Panc1 (cell line): ENCODE measurements around the gene ELF3. TPM values are rescaled to one million over a fixed set of nuclear protein-coding genes. Genes with fewer than 3 reads are reported as not detected.

Experiments
- ATAC-seq: fragments of 200-7000 bp; cut with Tn5 transposase; 2 replicates; pipeline ENCODE4 v1.9.1; 2020; ENCODE audit warnings: mild to moderate bottlenecking, moderate library complexity
- BruUV-seq: library from RNA; stranded (reverse); fragments of 400-500 nt; replicated peaks from 2 replicates; lab custom pipeline; 2021; lab: Mats Ljungman, UMichigan
- CTCF ChIA-PET: fragments of 300-600 bp; sonication (Branson Sonifier 250); formaldehyde crosslinking; loops from one replicate; lab custom pipeline; 2022; ENCODE audit warnings: antibody characterized with exemption; lab: Charles Lee
- POLR2A ChIA-PET: fragments of 300-600 bp; sonication (Branson Sonifier 250); formaldehyde crosslinking; loops from one replicate; lab custom pipeline; 2022; ENCODE audit warnings: antibody characterized with exemption; lab: Charles Lee
- DNase-seq: peaks from one replicate; pipeline ENCODE4 v3.0.0-alpha.2; 2010; ENCODE audit warnings: low read depth, low spot score
- H3K27ac ChIP-seq: 2 replicates; pipeline ENCODE4 v1.5.1; 2011; ENCODE audit warnings: mild to moderate bottlenecking, low read length, inconsistent platforms
- H3K27me3 ChIP-seq: fragments of 200-500 bp; sonication (Bioruptor generic); 2 replicates; pipeline ENCODE4 v1.6.0; 2014; ENCODE audit warnings: low read length, inconsistent platforms; ENCODE audit not compliant: control insufficient read depth, insufficient read depth
- H3K36me3 ChIP-seq: fragments of 200-500 bp; sonication (Bioruptor generic); 2 replicates; pipeline ENCODE4 v1.5.1; 2014; ENCODE audit warnings: inconsistent platforms, mild to moderate bottlenecking, low read length, moderate library complexity; ENCODE audit not compliant: control insufficient read depth, insufficient read depth
- H3K4me1 ChIP-seq: 2 replicates; pipeline ENCODE4 v1.5.1; 2011; ENCODE audit warnings: inconsistent platforms, mild to moderate bottlenecking, low read length, moderate library complexity; ENCODE audit not compliant: control insufficient read depth, insufficient read depth
- H3K4me3 ChIP-seq, 2 experiments: 2 replicates each; pipeline ENCODE4 v1.5.1; 2011 to 2012; ENCODE audit warnings: low read depth in 2 of 2, low read length in 2 of 2, mild to moderate bottlenecking in 2 of 2, inconsistent platforms in 1 of 2, moderate library complexity in 1 of 2
- H3K9me3 ChIP-seq: fragments of 200-500 bp; sonication (Bioruptor generic); 2 replicates; pipeline ENCODE4 v1.5.1; 2014; ENCODE audit warnings: low read depth, mild to moderate bottlenecking, inconsistent platforms, low read length, moderate library complexity; ENCODE audit not compliant: control insufficient read depth, insufficient read depth
- POLR2AphosphoS5 ChIP-seq: IDR thresholded peaks from 2 replicates; pipeline ENCODE4 v1.6.1; 2012; ENCODE audit warnings: mild to moderate bottlenecking, low read depth, low read length, moderate library complexity
- SIN3A ChIP-seq: IDR thresholded peaks from 2 replicates; pipeline ENCODE4 v1.6.1; 2012; ENCODE audit warnings: low read depth, mild to moderate bottlenecking, low read length, moderate library complexity, borderline replicate concordance; ENCODE audit not compliant: insufficient read depth
- TCF7L2 ChIP-seq: IDR thresholded peaks from 2 replicates; pipeline ENCODE4 v1.6.1; 2011; ENCODE audit warnings: mild to moderate bottlenecking, low read depth, low read length, inconsistent platforms
- in situ Hi-C: cut with HindIII; loops from 2 replicates; pipeline ENCODE4 v1.10.0; 2016; ENCODE audit warnings: low sequenced_read_pairs, low pct_unique_long_range_greater_than_20kb
- intact Hi-C: fragments of 100-400 bp; cut with micrococcal nuclease; formaldehyde crosslinking; loops from one replicate; pipeline ENCODE4 v1.10.0; 2022; ENCODE audit not compliant: unreplicated experiment
- total RNA-seq: library from RNA; stranded (reverse); gene quantifications from one replicate; pipeline ENCODE4 v1.2.1, GENCODE V29; 2021; ENCODE audit not compliant: unreplicated experiment
- TF ChIP-seq, protein P1 (sequence below), 2 experiments: IDR thresholded peaks; 2 replicates each; pipeline ENCODE4 v1.6.1; 2011 to 2012; ENCODE audit warnings: low read depth in 2 of 2, control low read depth in 1 of 2, low read length in 1 of 2, mild to moderate bottlenecking in 1 of 2, moderate library complexity in 1 of 2; ENCODE audit not compliant: insufficient read depth in 1 of 2
- TF ChIP-seq, protein P2 (sequence below): fragments of 450-650 bp; IDR thresholded peaks from 2 replicates; pipeline ENCODE4 v1.5.1; 2017; ENCODE audit warnings: mild to moderate bottlenecking

Gene ELF3
- total RNA-seq, 1 experiment from 2014 or later: 126 TPM

DNA sequence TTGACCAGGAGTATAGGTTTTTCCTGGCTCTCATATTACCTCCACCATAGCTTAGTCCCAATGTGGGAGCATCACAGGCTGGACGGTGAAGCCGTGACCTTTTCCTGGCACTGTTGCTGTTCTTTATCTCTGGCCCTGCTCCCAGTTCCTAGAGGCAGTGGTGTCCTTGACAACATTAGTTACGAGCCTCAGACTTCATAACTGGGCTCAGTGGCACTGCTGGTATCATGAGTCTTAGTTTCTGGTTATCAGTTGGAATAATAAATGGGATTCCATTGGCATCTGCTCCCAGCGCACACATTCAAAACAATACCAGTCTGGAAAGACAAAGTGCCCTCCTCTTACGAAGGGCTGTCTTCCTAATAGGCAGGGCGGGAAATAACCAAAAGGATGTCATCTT is 20.0 kb upstream of the ELF3 start:
- in situ Hi-C loops: no loop called here
- CTCF ChIA-PET: interaction anchor here (1.0 kb wide), 1 partner anchor 128 kb away, joined by 3 read pairs; no protein-coding TSS in a partner anchor
- intact Hi-C loops: no loop called here
- ATAC-seq: no peak
- no peaks in the 10 kb centered on the region for H3K27me3 ChIP-seq
- H3K36me3 ChIP-seq: no peaks in the 10 kb centered on the region; the same call in 1 of the 2 replicates
- DNase-seq: no peak
- no peak overlapping the region for H3K4me3 ChIP-seq
- H3K9me3 ChIP-seq: no peaks in the 10 kb centered on the region
- no peaks in the 10 kb centered on the region for H3K4me1 ChIP-seq
- POLR2A ChIA-PET: no interaction called here
- BruUV-seq: TSS peak; percentile 6
- TF ChIP-seq, protein P1, sequence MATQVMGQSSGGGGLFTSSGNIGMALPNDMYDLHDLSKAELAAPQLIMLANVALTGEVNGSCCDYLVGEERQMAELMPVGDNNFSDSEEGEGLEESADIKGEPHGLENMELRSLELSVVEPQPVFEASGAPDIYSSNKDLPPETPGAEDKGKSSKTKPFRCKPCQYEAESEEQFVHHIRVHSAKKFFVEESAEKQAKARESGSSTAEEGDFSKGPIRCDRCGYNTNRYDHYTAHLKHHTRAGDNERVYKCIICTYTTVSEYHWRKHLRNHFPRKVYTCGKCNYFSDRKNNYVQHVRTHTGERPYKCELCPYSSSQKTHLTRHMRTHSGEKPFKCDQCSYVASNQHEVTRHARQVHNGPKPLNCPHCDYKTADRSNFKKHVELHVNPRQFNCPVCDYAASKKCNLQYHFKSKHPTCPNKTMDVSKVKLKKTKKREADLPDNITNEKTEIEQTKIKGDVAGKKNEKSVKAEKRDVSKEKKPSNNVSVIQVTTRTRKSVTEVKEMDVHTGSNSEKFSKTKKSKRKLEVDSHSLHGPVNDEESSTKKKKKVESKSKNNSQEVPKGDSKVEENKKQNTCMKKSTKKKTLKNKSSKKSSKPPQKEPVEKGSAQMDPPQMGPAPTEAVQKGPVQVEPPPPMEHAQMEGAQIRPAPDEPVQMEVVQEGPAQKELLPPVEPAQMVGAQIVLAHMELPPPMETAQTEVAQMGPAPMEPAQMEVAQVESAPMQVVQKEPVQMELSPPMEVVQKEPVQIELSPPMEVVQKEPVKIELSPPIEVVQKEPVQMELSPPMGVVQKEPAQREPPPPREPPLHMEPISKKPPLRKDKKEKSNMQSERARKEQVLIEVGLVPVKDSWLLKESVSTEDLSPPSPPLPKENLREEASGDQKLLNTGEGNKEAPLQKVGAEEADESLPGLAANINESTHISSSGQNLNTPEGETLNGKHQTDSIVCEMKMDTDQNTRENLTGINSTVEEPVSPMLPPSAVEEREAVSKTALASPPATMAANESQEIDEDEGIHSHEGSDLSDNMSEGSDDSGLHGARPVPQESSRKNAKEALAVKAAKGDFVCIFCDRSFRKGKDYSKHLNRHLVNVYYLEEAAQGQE (IDR thresholded peaks at IDR 0.05; ENCODE audit: insufficient read depth in 1 of 2, low read depth in 2 of 2, low read length in 1 of 2): no peak
- TF ChIP-seq TCF7L2 (no peak), SIN3A (no peak), POLR2AphosphoS5 (no peak)
- TF ChIP-seq, protein P2, sequence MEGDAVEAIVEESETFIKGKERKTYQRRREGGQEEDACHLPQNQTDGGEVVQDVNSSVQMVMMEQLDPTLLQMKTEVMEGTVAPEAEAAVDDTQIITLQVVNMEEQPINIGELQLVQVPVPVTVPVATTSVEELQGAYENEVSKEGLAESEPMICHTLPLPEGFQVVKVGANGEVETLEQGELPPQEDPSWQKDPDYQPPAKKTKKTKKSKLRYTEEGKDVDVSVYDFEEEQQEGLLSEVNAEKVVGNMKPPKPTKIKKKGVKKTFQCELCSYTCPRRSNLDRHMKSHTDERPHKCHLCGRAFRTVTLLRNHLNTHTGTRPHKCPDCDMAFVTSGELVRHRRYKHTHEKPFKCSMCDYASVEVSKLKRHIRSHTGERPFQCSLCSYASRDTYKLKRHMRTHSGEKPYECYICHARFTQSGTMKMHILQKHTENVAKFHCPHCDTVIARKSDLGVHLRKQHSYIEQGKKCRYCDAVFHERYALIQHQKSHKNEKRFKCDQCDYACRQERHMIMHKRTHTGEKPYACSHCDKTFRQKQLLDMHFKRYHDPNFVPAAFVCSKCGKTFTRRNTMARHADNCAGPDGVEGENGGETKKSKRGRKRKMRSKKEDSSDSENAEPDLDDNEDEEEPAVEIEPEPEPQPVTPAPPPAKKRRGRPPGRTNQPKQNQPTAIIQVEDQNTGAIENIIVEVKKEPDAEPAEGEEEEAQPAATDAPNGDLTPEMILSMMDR: no peak
- H3K27ac ChIP-seq: no peak overlapping the region

DNA sequence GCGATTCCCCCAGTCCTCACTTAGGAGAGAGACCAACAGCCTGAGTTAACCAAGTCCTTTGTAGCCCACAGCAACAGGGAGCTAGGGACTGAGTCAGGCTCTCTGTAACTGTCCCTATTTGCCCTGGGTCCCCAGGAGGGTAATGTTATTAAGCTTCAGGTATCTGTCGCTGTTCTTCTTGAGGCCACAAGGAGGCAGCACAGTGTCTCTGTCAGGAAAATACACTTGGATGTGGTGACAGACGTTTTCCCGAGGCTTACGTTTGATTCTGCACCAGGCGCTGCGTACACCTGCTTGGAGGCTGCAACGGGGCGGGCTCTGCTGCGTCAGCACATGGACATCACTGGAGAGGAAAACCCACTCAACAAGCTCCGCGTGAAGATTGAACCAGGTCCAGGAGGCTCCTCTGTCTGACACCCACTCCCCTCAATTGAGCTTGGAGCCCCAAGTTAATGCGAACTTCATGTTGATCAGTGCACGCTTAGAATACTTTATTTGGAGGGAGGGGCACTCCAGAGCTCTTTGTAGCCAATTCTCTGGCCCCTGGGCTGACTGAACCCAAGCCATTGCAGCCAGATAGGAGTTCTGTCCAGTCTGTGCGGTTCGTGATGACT is 10.7 kb upstream of the ELF3 start:
- Histone ChIP-seq H3K27ac (no peak overlapping the region), H3K4me3 (no peak overlapping the region), H3K36me3 (peaks cover 8% of the 10 kb centered on the region), H3K27me3 (no peaks in the 10 kb centered on the region), H3K9me3 (no peaks in the 10 kb centered on the region), H3K4me1 (no peaks in the 10 kb centered on the region)
- intact Hi-C loops (no loop called here), in situ Hi-C loops (no loop called here)
- POLR2A ChIA-PET: interaction anchor here (1.1 kb wide), 1 partner anchor 130 kb away, joined by 5 read pairs; no protein-coding TSS in a partner anchor
- DNase-seq (no peak), ATAC-seq (peak; percentile 85)
- TSS peak; percentile 22 for BruUV-seq
- no peak for TF ChIP-seq POLR2AphosphoS5
- TF ChIP-seq, protein P2: peak; percentile 87
- CTCF ChIA-PET: interaction anchor here (0.5 to 1.5 kb wide), 12 partner anchors 8 to 185 kb away, joined by 3 to 12 read pairs (median 4); partner anchors contain the start of gene ELF3
